ENCODE measurements around the gene MRPL37. TPM values are rescaled to one million over a fixed set of nuclear protein-coding genes. Genes with fewer than 3 reads are reported as not detected.

MRPL37 gene
- total and polyA plus RNA-seq, 2 of the 8 experiments (the other 6 are each of a cell fraction or from before 2014, with no cell fraction given), result 45.5 to 126 TPM

DNA sequence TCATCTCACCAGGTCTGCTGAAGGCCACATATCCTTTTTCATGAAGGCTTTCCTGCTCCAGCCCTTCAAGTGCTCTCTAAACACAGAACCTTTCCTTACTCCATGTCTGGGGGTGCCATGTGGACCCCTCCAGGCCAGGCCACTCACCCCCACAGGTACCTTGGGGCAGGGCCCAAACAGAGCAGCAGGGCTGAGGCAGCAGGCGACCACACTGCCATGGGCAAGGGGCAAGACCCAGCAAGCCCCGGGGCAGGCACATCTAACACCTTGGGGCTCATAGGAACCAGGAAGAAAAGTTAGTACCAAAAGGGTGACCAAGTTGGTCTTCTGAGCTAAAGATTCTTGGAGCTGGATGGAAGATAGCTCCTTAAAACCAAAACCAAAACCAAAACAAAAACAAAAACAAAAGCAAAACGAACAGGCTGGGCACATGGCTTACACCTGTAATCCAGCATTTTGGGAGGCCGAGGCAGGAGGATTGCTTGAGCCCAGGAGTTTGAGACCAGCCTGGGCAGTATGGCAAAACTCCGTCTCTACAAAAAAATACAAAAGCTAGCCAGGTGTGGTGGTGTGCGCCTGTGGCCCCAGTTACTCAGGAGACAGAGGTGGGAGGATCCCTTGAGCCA, 63.7 kb downstream of the MRPL37 start:
- H3K18ac ChIP-seq (ENCODE audit: extremely low read depth, low read length), result no peak overlapping the region
- H3K9ac ChIP-seq (replicated peaks in 1 of 4; ENCODE audit: extremely low read depth in 1 of 4, low read depth in 3 of 4, low read length in 3 of 4), result no peak overlapping the region
- no peak for FAIRE-seq
- no peak overlapping the region for H3K4me3 ChIP-seq (ENCODE audit: extremely low read depth in 1 of 4, insufficient read depth in 2 of 4, low read depth in 3 of 4, low read length in 4 of 4)
- ChIA-PET CTCF (ENCODE audit: partially characterized antibody) (interaction anchor here (0.7 to 5.5 kb wide), 9 partner anchors 10 to 122 kb away, joined by 3 to 34 read pairs (median 4); no protein-coding TSS in a partner anchor), POLR2A (ENCODE audit: partially characterized antibody) (interaction anchor here (2.1 kb wide), 1 partner anchor 10 kb away, joined by 9 read pairs; no protein-coding TSS in a partner anchor)
- H3K27me3 ChIP-seq (replicated peaks in 1 of 4; ENCODE audit: control insufficient read depth in 3 of 4, extremely low read depth in 1 of 4, insufficient read depth in 3 of 4, low read length in 3 of 4), result no peaks in the 10 kb centered on the region
- H4K5ac ChIP-seq (ENCODE audit: insufficient read length, low read depth, low read length), result no peak overlapping the region
- no peak overlapping the region for H3K4ac ChIP-seq (replicated peaks; ENCODE audit: insufficient read length, low read depth, low read length)
- peak overlapping the region; percentile 42 for H4K8ac ChIP-seq (ENCODE audit: extremely low read depth, insufficient read depth, low read length)
- H2BK120ac ChIP-seq (replicated peaks; ENCODE audit: low read depth, low read length), result no peak overlapping the region
- no peak overlapping the region for H4K91ac ChIP-seq (replicated peaks; ENCODE audit: insufficient read length, low read length)
- 84% methylated on average over 6 of the region's 6 CpGs; no CpG with 5 or more reads in 1 of the 2 experiments for WGBS, 2 experiments (ENCODE audit: extremely low coverage in 1 of 2, insufficient coverage in 1 of 2, insufficient read length in 1 of 2, insufficient replicate concordance in 2 of 2, low coverage in 1 of 2, low lambda C conversion rate in 2 of 2, missing lambda C conversion rate in 1 of 2)
- DNase-seq (ENCODE audit: low read depth in 1 of 2, low spot score in 2 of 2), result no peak
- H2BK20ac ChIP-seq (ENCODE audit: low read length), result no peak overlapping the region
- no peak overlapping the region for H2BK12ac ChIP-seq (ENCODE audit: low read depth, low read length)
- no peak overlapping the region for H3K14ac ChIP-seq (ENCODE audit: insufficient read length)
- no peaks in the 10 kb centered on the region; a peak in 1 of 8 replicates for H3K36me3 ChIP-seq (ENCODE audit: control insufficient read depth in 2 of 4, insufficient read depth in 4 of 4, low read length in 3 of 4)
- no peaks in the 10 kb centered on the region for H3K9me3 ChIP-seq (ENCODE audit: insufficient read depth in 2 of 2, low read depth in 1 of 2, low read length in 1 of 2)
- H2BK15ac ChIP-seq (ENCODE audit: low read length), result no peak overlapping the region
- no peak overlapping the region for H3K56ac ChIP-seq (replicated peaks; ENCODE audit: insufficient read length, low read depth, low read length)
- H3K4me2 ChIP-seq (ENCODE audit: insufficient read depth in 1 of 2, low read depth in 2 of 2, low read length in 2 of 2), result no peak overlapping the region
- H2AK5ac ChIP-seq (ENCODE audit: low read depth, low read length), result no peak overlapping the region
- H3K23me2 ChIP-seq (ENCODE audit: low read depth, low read length), result no peaks in the 10 kb centered on the region
- H3K23ac ChIP-seq (ENCODE audit: insufficient read length), result no peak overlapping the region
- H2AFZ ChIP-seq (ENCODE audit: low read length), result no peak overlapping the region
- peaks cover 0 to 5% (median 0%) of the 10 kb centered on the region in 4 experiments; a peak in 4 of 7 replicates for H3K4me1 ChIP-seq (replicated peaks in 1 of 4; ENCODE audit: control insufficient read depth in 3 of 4, insufficient read depth in 4 of 4, low read length in 3 of 4)
- H3K79me2 ChIP-seq (ENCODE audit: control insufficient read depth in 1 of 2, insufficient read depth in 2 of 2, low read length in 2 of 2), result peaks cover 0 to 71% of the 10 kb centered on the region in 2 experiments; a peak in 2 of 4 replicates
- 0 out of 2 replicates have a peak overlapping the region, but pooled peaks have one; percentile 22 for H2BK5ac ChIP-seq (ENCODE audit: low read depth, low read length)
- H3K79me1 ChIP-seq (ENCODE audit: low read depth, low read length), result peaks cover 18% of the 10 kb centered on the region
- no peak overlapping the region for H3K27ac ChIP-seq (ENCODE audit: low read depth, low read length)
- peaks cover 8 to 18% of the 10 kb centered on the region in 2 experiments for H4K20me1 ChIP-seq (replicated peaks in 1 of 2; ENCODE audit: control insufficient read depth in 1 of 2, insufficient read depth in 2 of 2, low read length in 2 of 2)
- TF ChIP-seq SP2 (IDR thresholded peaks at IDR 0.05; ENCODE audit: low read length) (no peak), BRCA1 (IDR thresholded peaks at IDR 0.05; ENCODE audit: low read depth, low read length) (no peak), POU5F1 (IDR thresholded peaks at IDR 0.05; ENCODE audit: low read depth, low read length) (no peak), EP300 (IDR thresholded peaks at IDR 0.05; ENCODE audit: borderline replicate concordance in 1 of 2, low read depth in 2 of 2, low read length in 2 of 2) (no peak), JUND (IDR thresholded peaks at IDR 0.05; ENCODE audit: low read length) (no peak), MAFK (IDR thresholded peaks at IDR 0.05; ENCODE audit: low read depth, low read length) (no peak), GABPA (IDR thresholded peaks at IDR 0.05; ENCODE audit: borderline replicate concordance, insufficient read depth, low read length) (no peak), CHD2 (IDR thresholded peaks at IDR 0.05; ENCODE audit: low read length) (no peak), CTBP2 (IDR thresholded peaks at IDR 0.05; ENCODE audit: borderline replicate concordance, insufficient read depth, insufficient read length, low read length) (no peak)
- TF ChIP-seq, protein P1, sequence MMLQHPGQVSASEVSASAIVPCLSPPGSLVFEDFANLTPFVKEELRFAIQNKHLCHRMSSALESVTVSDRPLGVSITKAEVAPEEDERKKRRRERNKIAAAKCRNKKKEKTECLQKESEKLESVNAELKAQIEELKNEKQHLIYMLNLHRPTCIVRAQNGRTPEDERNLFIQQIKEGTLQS (IDR thresholded peaks at IDR 0.05; ENCODE audit: insufficient read depth, low read depth, low read length), result no peak
- TF ChIP-seq, protein P2, sequence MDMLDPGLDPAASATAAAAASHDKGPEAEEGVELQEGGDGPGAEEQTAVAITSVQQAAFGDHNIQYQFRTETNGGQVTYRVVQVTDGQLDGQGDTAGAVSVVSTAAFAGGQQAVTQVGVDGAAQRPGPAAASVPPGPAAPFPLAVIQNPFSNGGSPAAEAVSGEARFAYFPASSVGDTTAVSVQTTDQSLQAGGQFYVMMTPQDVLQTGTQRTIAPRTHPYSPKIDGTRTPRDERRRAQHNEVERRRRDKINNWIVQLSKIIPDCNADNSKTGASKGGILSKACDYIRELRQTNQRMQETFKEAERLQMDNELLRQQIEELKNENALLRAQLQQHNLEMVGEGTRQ (IDR thresholded peaks at IDR 0.05; ENCODE audit: low read length), result no peak

Measured in H1 (cell line).